AG04449 (cell line): ENCODE data around the gene CSTA.

ENCODE experiments used
- CTCF ChIA-PET: fragments of 350-600 bp; formaldehyde crosslinking; extraction: SDS; loops from one replicate; lab custom pipeline; 2021; ENCODE audit warnings: antibody characterized with exemption; lab: Yijun Ruan, JAX
- POLR2A ChIA-PET: fragments of 400-600, 350-600 bp; formaldehyde crosslinking; extraction: SDS; loops from one replicate; lab custom pipeline; 2020; ENCODE audit warnings: antibody characterized with exemption, inconsistent platforms; lab: Yijun Ruan, JAX
- DNase-seq: peaks from one replicate; pipeline ENCODE4 v3.0.0-alpha.2; 2010; ENCODE audit warnings: low read depth, low spot score
- H3K4me3 ChIP-seq: 2 replicates; pipeline ENCODE4 v1.5.1; 2011; ENCODE audit warnings: low read depth, mild to moderate bottlenecking, control low read depth, low read length
- TF ChIP-seq, protein P1 (sequence below): IDR thresholded peaks from one replicate; pipeline ENCODE4 v1.5.1; 2011; ENCODE audit warnings: mild to moderate bottlenecking, moderate library complexity, low read length, control low read depth, inconsistent platforms; ENCODE audit not compliant: insufficient read depth; ENCODE audit errors: missing control alignments

Gene CSTA

GRCh38 chr3:122307094-122307687, 17.9 kb upstream of the CSTA start:
- TF ChIP-seq, protein P1, sequence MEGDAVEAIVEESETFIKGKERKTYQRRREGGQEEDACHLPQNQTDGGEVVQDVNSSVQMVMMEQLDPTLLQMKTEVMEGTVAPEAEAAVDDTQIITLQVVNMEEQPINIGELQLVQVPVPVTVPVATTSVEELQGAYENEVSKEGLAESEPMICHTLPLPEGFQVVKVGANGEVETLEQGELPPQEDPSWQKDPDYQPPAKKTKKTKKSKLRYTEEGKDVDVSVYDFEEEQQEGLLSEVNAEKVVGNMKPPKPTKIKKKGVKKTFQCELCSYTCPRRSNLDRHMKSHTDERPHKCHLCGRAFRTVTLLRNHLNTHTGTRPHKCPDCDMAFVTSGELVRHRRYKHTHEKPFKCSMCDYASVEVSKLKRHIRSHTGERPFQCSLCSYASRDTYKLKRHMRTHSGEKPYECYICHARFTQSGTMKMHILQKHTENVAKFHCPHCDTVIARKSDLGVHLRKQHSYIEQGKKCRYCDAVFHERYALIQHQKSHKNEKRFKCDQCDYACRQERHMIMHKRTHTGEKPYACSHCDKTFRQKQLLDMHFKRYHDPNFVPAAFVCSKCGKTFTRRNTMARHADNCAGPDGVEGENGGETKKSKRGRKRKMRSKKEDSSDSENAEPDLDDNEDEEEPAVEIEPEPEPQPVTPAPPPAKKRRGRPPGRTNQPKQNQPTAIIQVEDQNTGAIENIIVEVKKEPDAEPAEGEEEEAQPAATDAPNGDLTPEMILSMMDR = no peak
- DNase-seq = no peak
- ChIA-PET CTCF (no interaction called here), POLR2A (no interaction called here)
- no peak overlapping the region for H3K4me3 ChIP-seq

- ChIA-PET CTCF (no interaction called here), POLR2A (no interaction called here)
- TF ChIP-seq, protein P1 = no peak
- no peak overlapping the region for H3K4me3 ChIP-seq
- no peak for DNase-seq
These were observed 17.1 kb upstream of the CSTA start for GRCh38 chr3:122307976-122308375.

DNA sequence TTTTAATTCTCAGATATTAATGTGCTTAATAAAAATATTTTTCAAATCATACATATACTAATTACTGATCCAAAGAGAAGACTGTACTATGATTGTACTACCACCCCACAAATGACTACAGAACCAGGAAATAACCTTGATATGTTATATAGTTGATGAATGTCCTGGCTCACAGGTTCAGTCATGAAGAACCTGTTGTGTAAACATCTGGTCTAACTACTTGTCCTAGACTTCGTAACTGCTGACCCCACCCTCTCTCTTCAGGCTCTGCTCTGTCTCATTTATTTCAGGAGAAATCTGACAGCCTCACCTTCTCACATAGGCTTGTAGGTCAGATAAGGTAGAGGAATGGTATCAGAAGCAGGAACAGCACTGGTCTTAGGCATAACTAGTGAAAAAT, 14.7 kb upstream of the CSTA start:
- CTCF ChIA-PET = no interaction called here
- TF ChIP-seq, protein P1 = no peak
- POLR2A ChIA-PET = no interaction called here
- no peak for DNase-seq
- no peak overlapping the region for H3K4me3 ChIP-seq

DNA sequence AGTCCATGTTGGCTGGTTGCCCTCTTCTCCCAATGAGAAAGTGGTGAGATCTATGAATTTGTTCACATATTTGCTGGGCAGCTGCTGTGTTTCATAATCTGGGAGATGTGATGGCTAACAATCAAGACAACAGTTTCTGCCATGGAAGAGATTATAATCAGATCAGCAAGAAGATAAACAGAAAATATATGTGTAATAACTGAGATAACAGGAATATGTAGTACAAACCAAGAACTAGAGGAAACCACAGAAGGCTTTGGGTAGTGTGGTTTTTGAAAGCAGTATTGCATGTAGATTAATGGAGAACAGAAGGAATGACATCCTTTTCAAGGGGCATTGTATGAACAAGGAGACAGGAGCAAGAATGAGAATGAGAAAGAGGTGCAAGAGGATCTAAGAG, 12.2 kb upstream of the CSTA start:
- no peak for DNase-seq
- TF ChIP-seq, protein P1 = no peak
- H3K4me3 ChIP-seq = no peak overlapping the region
- CTCF ChIA-PET = no interaction called here
- POLR2A ChIA-PET = no interaction called here

DNA sequence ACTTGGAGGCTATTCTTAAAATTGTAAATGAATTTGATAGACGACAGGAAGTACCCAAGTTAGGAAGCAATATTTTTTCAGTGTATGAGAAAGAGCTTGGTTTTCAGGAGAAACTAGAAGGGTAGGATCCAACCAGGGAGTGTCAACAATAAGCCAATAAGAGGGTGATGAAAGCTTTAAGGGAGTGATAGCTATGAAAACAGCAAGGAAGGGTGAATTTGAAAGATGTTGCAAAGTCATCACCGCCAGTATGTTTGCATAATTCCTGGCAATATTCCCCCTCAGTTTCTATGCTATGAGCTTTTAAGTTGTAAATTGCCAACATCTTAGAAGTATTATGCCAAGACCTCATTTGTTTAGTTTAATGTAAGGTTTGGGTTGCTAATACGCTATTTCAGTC, 11.8 kb upstream of the CSTA start:
- POLR2A ChIA-PET = no interaction called here
- H3K4me3 ChIP-seq = no peak overlapping the region
- CTCF ChIA-PET = no interaction called here
- TF ChIP-seq, protein P1 = no peak
- no peak for DNase-seq

- CTCF ChIA-PET = no interaction called here
- H3K4me3 ChIP-seq = no peak overlapping the region
- POLR2A ChIA-PET = no interaction called here
- no peak for DNase-seq
- TF ChIP-seq, protein P1 = no peak
These were observed 10.7 kb upstream of the CSTA start for GRCh38 chr3:122314228-122314876.
